GM12875 (cell line): ENCODE data around the gene CCDC33.

Experiments used
- H3K4me3 ChIP-seq: one replicate; pipeline ENCODE4 v1.5.1; 2011; ENCODE audit warnings: low read depth, low read length, control low read depth
- TF ChIP-seq, protein P1 (sequence below): IDR thresholded peaks from 2 replicates; pipeline ENCODE4 v1.5.1; 2011; ENCODE audit warnings: low read depth, mild to moderate bottlenecking, control low read depth, inconsistent platforms, low read length, moderate library complexity, borderline replicate concordance; ENCODE audit not compliant: insufficient read depth

CCDC33 gene

DNA sequence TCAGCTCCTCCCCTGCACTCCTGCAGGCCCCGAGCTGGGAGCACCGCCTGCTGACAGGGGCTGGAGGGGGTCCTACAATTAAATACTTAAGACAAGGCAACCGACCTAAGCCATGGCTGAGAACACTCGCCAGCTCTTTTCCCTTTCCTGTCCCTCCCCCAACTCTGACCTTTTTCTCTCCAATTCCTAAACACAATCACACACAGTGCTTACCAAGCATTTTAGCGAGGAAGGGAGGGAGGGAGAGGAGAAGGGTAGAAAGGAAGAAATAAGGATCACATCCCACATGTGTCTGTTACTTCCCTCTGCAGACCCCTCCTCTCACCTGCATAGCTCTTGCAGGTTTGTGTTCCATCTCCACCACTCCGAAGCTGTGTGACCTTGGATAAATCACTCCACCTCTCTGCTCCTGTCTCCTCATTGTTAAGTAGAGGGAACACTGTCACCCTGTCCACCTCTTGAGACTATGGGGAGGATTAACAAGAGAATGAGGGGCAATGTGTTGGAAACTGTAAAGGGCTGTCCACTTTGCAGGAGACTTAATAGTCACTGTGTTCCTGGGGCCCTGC, 67.7 kb downstream of the CCDC33 start:
- TF ChIP-seq, protein P1, sequence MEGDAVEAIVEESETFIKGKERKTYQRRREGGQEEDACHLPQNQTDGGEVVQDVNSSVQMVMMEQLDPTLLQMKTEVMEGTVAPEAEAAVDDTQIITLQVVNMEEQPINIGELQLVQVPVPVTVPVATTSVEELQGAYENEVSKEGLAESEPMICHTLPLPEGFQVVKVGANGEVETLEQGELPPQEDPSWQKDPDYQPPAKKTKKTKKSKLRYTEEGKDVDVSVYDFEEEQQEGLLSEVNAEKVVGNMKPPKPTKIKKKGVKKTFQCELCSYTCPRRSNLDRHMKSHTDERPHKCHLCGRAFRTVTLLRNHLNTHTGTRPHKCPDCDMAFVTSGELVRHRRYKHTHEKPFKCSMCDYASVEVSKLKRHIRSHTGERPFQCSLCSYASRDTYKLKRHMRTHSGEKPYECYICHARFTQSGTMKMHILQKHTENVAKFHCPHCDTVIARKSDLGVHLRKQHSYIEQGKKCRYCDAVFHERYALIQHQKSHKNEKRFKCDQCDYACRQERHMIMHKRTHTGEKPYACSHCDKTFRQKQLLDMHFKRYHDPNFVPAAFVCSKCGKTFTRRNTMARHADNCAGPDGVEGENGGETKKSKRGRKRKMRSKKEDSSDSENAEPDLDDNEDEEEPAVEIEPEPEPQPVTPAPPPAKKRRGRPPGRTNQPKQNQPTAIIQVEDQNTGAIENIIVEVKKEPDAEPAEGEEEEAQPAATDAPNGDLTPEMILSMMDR: no peak
- H3K4me3 ChIP-seq: no peak overlapping the region

DNA sequence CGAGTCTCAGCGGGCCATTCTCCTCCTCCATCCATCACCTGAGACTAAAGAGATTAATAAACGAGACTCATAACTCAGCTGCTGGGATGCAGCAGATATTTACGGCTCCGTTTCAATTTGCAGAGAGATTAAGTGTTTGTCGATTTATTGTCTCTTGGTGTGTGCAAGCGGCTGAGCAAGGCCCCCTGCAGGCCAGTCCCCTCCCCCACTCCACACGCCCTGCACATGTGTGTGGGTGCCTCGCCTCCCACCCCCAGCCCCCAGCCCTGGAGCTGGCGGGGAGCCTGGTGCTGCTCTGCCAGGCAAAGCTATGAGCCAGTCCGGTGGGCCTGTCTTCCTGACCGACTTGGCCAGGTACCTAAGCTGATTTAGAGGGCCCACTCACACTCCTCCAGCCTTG, 68.3 kb downstream of the CCDC33 start:
- TF ChIP-seq, protein P1: no peak
- no peak overlapping the region for H3K4me3 ChIP-seq

DNA sequence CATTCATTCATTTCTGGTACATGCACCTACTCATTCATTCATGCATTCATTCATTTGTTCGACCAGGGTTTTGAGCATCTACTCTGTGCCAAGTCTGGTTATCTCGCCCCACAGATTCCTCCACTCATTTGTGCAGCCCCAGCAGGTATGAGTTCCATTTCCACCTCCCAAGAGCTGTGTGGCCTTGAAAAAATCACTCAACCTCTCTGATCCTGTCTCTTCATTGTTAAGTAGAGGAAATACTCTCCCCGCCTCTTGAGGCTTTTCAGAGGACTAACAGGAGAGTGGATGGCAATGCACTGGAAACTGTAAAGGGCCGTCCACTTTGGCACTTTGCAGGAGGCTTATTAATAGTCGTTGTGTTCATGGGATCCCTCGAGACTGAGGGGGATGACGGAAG, 69.6 kb downstream of the CCDC33 start:
- TF ChIP-seq, protein P1: no peak
- no peak overlapping the region for H3K4me3 ChIP-seq

DNA sequence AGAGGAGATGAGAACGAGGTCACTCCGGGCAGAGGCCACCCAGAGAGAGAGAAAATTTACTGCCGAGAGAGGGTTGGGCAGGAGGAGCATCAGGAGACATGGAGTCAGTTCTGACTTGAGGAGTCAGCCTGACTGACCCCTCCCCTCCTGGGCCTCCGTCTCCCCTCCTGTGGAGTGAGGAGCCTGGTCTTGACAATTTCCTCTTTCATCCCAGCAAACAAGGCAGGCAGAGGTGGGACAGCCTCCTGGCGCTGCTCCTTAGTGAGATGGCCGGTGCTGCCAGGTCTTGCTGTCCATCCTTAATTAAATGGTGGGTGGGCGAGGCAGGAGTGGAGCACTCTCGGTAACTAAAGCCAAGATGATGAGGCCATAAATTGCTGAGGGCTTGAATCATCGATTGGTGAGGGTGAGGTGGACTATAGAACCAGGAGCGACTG, 70.7 kb downstream of the CCDC33 start:
- H3K4me3 ChIP-seq: no peak overlapping the region
- TF ChIP-seq, protein P1: no peak

DNA sequence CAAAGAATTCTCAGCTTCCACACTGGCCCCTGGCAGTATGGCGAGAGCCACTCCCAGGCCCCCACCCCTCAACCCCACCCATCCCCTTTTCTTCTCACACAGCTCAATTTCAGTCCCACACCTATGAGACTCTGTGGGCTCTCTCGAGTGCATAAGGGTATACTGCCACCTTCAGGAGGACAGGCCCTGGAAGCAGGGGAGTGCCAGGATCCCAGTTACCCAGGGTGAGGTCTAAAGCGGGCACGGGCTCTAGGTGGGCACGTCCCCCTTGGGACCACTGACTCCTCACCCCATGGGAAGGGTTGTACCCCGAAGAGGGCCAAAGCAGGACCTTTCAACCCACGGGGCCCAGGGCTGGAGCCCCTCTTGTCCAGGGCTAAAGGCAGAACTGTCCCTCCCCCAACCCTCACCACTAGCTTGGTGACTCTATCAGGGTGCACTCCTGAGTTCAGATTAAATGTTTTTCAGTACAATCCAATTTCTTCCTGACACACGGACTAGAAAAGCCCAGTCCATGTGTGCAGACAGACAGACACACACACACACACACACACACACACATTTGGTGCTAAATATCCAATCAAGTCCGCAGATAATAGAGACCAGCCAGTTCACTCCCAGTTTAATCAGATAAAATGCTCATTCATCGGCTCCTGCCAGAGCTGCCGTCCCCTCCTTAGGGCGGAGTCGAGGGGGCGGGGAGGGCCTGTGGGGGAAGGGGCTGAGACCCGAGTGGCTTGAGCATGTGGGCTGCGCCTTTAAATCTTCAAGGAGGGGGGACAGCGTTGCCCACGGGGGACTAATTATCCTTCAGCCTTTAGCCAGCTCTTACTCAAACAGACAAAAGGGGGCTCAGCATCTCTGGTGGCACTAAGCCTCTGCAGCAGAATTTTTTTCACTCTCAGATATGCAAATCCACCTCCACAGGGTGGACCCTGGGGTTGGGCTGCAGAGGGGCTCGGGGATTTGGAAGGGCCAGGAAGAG, 72.0 kb downstream of the CCDC33 start:
- TF ChIP-seq, protein P1: peak; percentile 80

DNA sequence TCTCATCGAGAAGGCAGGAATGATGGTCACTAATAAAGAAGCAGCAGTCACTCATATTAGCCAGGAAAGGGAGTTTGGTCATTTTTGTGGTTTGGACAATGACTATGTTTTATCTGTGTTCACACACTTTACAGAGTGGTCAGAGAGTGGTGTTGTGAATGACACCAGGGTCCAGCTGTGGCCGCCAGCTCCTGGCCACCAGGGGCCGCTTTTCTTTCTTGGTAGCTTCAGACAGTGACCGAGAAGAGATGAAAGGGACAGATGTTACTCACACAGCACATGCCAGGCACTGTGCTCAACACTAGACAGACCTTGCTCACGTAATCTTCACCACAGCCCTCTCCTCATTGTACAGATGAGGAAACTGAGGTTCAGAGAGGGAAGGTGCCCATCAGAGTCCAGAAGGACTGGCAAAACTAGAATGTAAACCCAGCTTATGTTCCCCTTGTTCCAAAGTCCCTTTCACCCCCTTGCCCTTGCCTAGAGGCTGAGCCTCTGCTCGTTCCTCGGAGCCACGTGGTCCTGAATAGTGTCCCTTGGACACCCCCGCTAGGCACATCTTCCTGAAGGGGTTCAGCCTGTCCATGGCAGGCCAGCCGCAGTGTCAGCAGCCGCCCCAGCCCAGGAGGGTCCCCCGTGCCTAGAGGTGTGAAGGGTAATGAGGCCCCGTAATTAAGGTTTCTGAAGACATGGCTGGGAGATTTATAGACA, 75.8 kb downstream of the CCDC33 start:
- no peak overlapping the region for H3K4me3 ChIP-seq
- TF ChIP-seq, protein P1: peak; percentile 41; the same call in 1 of the 2 replicates

More for the DNA sequence above, 72.0 kb downstream of the CCDC33 start:
- H3K4me3 ChIP-seq: no peak overlapping the region
